AG10803 (cell line): Measurements from ENCODE around the gene AK6.

Experiments used
- DNase-seq: peaks from one replicate; pipeline ENCODE4 v3.0.0; 2010; ENCODE audit warnings: low read depth
- H3K4me3 ChIP-seq: 2 replicates; pipeline ENCODE4 v1.5.1; 2011; ENCODE audit warnings: mild to moderate bottlenecking, low read length, control low read depth
- CTCF ChIP-seq: conservative IDR thresholded peaks from 2 replicates; pipeline ENCODE4 v1.5.1; 2011; ENCODE audit warnings: mild to moderate bottlenecking, low read length, control low read depth, inconsistent platforms

Gene AK6

GRCh38 chr5:69315972-69316371, 53.3 kb downstream of the AK6 start:
- DNase-seq, result no peak
- no peak for TF ChIP-seq CTCF
- no peak overlapping the region for H3K4me3 ChIP-seq

DNA sequence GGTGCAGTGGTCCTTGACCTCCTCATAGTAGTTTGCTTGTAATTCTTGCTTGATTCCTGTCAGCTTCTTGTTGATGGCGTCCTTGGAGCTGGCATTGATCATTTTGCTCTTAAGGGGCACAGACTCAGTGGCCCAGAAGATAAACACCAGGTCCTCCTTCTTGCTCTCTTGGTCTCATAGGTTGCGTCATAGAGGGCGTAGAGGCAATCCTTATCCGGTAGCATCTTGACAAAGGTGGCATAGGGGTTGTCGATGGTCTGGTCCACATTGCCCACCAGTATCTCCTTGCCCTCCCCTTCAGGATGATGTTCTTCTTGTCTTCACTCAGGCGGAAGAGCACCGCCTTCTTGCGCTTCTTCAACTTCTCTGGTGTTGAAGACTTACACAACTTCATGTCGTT, 55.9 kb downstream of the AK6 start:
- TF ChIP-seq CTCF, result no peak
- DNase-seq, result no peak
- H3K4me3 ChIP-seq, result no peak overlapping the region

DNA sequence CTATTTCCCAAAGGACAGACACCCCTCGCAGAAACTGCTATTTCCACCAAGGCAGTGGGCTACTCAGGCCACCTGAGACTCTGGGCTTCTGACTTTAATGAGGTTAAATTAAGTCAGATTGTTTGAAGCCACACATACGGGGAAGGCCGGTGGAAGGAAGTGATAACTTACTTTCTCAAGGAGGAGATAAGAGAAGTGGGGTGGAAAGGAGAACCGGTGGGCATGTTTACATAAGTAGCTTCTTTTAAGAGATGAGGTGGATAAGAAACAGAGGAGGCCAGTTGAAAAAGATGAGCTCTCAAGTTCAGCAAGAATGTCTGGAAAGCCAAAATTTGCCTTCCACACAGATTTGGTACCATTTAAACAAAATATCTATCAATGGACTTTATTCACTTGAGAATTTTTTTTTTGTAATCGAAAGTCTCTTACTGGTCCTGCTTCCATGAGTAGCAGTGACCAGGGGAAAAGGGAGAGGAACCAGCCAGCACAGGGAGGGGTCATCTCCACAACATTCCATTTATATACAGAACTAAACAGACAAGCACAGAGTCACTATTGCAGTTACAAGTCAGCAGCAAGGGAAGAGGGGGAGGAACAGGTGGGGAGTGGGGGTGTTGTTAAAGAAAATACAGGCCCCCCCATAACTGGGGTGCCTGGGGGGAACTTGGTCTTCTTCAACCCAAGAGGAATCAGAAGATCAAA, 56.7 kb downstream of the AK6 start:
- DNase-seq, result no peak
- no peak for TF ChIP-seq CTCF
- no peak overlapping the region for H3K4me3 ChIP-seq

DNA sequence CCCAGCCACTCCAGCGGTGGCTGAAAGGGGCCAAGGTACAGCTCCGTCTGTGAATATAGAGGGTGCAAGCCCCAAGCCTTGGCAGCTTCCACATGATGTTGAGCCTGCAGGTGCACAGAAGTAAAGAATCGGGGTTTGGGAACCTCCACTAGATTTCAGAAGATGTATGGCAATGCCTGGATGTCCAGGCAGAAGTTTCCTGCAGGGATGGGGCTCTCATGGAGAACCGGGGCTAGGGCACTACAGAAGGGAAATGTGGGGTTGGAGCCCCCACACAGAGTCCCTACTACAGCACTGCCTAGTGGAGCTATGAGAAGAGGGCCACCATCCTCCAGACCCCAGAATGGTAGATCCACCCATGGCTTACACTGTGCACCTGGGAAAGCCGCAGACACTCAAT, 59.9 kb downstream of the AK6 start:
- DNase-seq, result no peak
- TF ChIP-seq CTCF, result no peak
- no peak overlapping the region for H3K4me3 ChIP-seq

- no peak for TF ChIP-seq CTCF
These were observed 61.2 kb downstream of the AK6 start for GRCh38 chr5:69308046-69308553.

GRCh38 chr5:69305512-69305911, 63.8 kb downstream of the AK6 start:
- H3K4me3 ChIP-seq, result no peak overlapping the region
- no peak for DNase-seq
- TF ChIP-seq CTCF, result no peak

More at GRCh38 chr5:69308046-69308553, 61.2 kb downstream of the AK6 start:
- no peak for DNase-seq
- no peak overlapping the region for H3K4me3 ChIP-seq
